GM12874 (cell line): Measurements from ENCODE around the gene EIF4EBP2.

Experiments
- TF ChIP-seq, protein P1 (sequence below): IDR thresholded peaks from 2 replicates; pipeline ENCODE4 v1.5.1; 2011; ENCODE audit warnings: low read depth, mild to moderate bottlenecking, control low read depth, low read length, moderate library complexity; ENCODE audit not compliant: insufficient read depth

Gene EIF4EBP2

DNA sequence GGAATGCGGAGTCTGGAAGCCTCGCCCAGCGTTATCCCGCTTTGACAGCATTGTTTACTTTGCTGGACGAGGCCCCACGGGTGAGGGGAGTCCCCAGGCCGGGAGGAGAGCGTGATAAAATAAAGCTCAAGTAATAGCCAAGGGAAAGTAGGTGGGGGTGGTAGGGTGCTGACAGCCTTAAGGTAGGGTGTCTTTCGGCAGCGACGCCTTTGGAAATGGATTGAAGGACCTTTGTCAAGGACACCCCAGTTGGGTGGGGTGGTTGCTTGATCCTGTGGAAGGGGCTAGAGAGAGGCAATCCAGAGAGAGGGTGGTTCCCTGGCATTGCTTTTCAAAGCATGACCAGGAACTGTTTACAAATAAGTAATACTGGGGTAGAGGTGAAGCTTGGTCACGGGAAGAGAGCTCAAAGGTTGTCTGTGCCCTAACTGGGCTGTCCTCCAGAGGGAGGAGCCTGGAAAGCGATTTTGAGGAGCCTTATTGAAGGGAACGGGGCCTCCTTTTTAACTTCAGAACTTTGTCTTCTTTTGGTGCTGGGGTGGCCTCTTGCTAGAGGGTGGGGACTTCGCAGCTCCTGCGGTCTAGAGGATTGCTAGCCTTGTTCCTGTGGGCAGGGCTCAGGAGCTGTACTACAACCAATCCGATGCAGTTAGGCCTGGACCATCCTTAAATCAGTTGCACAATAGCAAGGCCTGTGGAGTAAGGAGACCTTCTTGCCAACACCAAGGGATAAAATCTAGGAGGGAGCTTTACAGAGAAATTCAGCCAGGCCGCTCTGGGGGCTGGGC, 1.3 kb downstream of the EIF4EBP2 start:
- TF ChIP-seq, protein P1, sequence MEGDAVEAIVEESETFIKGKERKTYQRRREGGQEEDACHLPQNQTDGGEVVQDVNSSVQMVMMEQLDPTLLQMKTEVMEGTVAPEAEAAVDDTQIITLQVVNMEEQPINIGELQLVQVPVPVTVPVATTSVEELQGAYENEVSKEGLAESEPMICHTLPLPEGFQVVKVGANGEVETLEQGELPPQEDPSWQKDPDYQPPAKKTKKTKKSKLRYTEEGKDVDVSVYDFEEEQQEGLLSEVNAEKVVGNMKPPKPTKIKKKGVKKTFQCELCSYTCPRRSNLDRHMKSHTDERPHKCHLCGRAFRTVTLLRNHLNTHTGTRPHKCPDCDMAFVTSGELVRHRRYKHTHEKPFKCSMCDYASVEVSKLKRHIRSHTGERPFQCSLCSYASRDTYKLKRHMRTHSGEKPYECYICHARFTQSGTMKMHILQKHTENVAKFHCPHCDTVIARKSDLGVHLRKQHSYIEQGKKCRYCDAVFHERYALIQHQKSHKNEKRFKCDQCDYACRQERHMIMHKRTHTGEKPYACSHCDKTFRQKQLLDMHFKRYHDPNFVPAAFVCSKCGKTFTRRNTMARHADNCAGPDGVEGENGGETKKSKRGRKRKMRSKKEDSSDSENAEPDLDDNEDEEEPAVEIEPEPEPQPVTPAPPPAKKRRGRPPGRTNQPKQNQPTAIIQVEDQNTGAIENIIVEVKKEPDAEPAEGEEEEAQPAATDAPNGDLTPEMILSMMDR: no peak

DNA sequence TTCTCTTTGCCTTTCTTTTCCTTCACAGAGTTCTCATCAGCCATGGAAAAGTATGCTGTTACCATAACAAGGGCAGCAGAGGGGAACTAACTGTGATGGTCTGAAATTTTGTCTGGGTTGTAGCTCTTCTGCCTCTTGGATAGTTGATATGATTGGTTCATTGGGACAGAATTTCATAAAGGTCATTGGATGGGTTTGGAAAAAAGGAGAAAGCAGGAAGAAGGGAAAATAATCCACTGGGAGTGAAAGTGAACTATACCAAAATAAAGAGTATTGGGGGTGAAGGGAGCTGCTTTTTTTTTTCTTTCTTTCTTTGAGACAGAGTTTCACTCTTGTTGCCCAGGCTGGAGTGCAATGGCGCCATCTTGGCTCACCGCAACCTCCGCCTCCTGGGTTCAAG, 5.8 kb downstream of the EIF4EBP2 start:
- TF ChIP-seq, protein P1: no peak

DNA sequence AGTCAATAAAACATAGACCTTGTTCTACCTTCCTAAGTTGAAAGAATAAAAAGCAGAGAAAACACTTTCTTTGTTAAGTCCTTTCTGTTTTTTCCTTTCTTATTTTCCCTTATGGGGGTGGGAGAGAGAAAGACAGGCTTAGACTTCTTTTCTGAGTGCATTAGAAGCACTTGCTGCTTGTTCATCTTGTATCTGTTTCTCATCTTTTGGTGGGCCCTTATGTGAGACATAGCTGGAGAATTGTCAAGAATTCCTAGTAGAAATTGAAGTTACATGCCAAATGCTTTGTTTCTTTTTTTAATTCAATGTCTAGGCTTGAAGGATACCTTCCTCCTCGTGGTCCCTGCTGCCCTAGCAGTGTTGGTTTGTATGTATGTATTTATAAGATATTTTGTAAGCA, 6.7 kb downstream of the EIF4EBP2 start:
- TF ChIP-seq, protein P1: no peak

DNA sequence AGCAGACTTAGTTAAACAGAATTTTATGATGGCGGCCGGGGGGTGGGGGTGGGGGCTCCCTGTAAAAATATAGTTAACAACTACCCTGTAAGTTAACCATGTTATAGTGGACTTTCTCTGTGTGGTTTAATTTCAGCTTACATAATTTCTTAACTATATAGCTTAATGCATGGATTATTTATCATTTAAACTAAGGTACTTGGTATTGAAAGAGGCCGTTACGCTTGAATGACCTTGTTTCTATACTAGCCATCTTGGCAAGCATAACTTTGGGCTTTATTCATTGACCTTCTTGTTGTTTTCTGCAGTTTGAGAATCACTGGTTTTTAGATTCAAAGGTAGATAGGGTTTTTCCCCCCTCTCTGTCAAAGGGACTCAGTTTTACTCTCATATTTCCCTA, 8.4 kb downstream of the EIF4EBP2 start:
- TF ChIP-seq, protein P1: no peak

DNA sequence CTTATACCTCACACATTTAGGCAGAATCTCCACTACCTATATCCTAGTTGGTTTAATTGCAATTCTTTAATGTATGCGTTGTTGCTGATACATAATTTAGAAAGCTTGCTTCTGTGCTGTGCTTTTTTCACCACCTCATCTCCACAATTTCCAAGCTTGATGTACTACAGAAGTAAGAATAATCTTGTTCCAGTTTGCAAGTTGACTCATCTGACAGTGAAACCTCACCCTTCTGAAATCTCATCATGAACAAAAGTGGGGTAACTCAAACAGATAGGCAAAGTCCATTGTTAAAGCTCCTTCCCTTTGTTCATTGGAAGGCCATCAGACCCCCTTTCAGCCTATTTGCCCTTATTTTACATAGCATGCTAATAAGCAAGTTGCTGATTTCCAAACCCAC, 13.6 kb downstream of the EIF4EBP2 start:
- TF ChIP-seq, protein P1: no peak

DNA sequence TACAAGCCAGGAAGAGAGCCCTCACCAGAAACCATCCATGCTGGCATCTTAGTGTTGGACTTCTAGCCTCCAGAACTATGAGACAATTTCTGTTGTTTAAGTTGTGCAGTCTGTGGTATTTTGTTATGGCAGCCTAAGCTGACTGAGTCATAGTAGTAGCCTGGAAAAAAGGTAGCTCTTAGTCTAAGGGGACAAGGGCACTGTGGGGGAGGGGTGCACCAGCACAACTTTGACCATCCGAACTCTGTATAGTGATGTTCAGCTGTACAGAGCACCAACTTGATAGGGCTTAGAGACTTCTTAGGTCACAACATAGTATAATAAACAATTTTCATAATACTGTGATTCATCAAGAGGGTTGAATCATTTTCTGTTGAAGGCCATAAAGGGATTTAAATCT, 14.3 kb downstream of the EIF4EBP2 start:
- TF ChIP-seq, protein P1: no peak

DNA sequence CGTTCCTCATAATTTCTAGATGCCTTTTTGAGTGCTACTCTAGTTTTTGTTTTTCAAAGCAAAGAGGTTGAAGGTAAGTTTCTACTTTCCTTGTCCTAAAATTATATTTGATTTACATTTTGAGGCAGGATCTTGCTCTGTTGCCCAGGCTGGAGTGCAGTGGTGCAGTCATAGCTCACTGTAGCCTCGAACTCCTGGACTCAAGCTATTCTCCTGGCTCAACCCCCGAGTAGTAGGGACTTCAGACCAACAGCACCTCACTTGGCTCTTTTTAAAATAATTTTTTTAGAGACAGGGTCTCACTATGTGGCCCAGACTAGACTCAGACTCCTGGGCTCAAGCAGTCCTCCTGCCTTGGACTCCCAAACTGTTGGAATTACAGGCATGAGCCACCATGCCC, 14.8 kb downstream of the EIF4EBP2 start:
- TF ChIP-seq, protein P1: no peak
